Aorta (tissue), 5 donors: ENCODE results near the gene MAPK8IP3. TPM values are rescaled to one million over a fixed set of nuclear protein-coding genes. Genes with fewer than 3 reads are reported as not detected.

Experiments
- ATAC-seq: fragments of 200-7000 bp; cut with Tn5 transposase; one replicate; pipeline ENCODE4 v1.9.1; 2022; ENCODE audit warnings: moderate library complexity; ENCODE audit not compliant: low FRiP score
- DNase-seq, 2 donors: peaks; one replicate each; pipeline ENCODE4 v3.0.0-alpha.2; 2020
- H3K27ac ChIP-seq, 2 donors: one replicate each; pipeline ENCODE4 v1.5.1; 2013; ENCODE audit warnings: low read length in 2 of 2, mild to moderate bottlenecking in 2 of 2, moderate library complexity in 2 of 2, control low read depth in 1 of 2, inconsistent platforms in 1 of 2, low read depth in 1 of 2
- H3K27me3 ChIP-seq, 2 donors: one replicate each; pipeline ENCODE4 v1.6.1; 2013; ENCODE audit warnings: control low read depth in 1 of 2, low read length in 1 of 2, mild to moderate bottlenecking in 1 of 2, moderate library complexity in 1 of 2; ENCODE audit not compliant: insufficient read depth in 2 of 2, control insufficient read depth in 1 of 2
- H3K36me3 ChIP-seq, 2 donors: one replicate each; pipeline ENCODE4 v1.6.1; 2013; ENCODE audit warnings: control low read depth in 1 of 2, low read length in 1 of 2, mild to moderate bottlenecking in 1 of 2; ENCODE audit not compliant: insufficient read depth in 2 of 2, control insufficient read depth in 1 of 2
- H3K4me1 ChIP-seq, 2 donors: one replicate each; pipeline ENCODE4 v1.6.1; 2013; ENCODE audit warnings: low read length in 2 of 2, control low read depth in 1 of 2, mild to moderate bottlenecking in 1 of 2, moderate library complexity in 1 of 2; ENCODE audit not compliant: insufficient read depth in 2 of 2, control insufficient read depth in 1 of 2
- H3K4me3 ChIP-seq, 2 donors: one replicate each; pipeline ENCODE4 v1.5.1; 2013; ENCODE audit warnings: low read length in 2 of 2, control low read depth in 1 of 2, mild to moderate bottlenecking in 1 of 2
- H3K9me3 ChIP-seq: one replicate; pipeline ENCODE4 v1.6.1; 2013; ENCODE audit warnings: mild to moderate bottlenecking, low read length; ENCODE audit not compliant: control insufficient read depth
- WGBS, 2 donors: extraction: QIAGEN DNeasy Blood & Tissue Kit; methylation state at CpG; one replicate each; pipeline ENCODE4 v1.1.7; 2013; 5-methylcytosine and 5-hydroxymethylcytosine counted together
- intact Hi-C, 2 donors: fragments of 100-400 bp; cut with DNase I; formaldehyde crosslinking; loops; one replicate each; pipeline versions ENCODE4 v1.14.2 to v1.15.0; 2022
- long read RNA-seq, 2 donors: library from polyadenylated mRNA; unstranded; transcript quantifications; one replicate each; pipeline ENCODE4 v2.0.0, GENCODE V29; 2020 to 2021
- polyA plus RNA-seq, 2 donors: library from polyadenylated mRNA; stranded (reverse); fragments of 200-250 nt; gene quantifications; one replicate each; pipeline ENCODE4 v1.2.3, GENCODE V29; 2013
- total RNA-seq, 2 donors: library from RNA; stranded (reverse); fragmentation: NEBNext Ultra II Directional; extraction: Animal tissue kit (Norgen Biotek cat#: 25700); gene quantifications; one replicate each; pipeline ENCODE4 v1.2.1, GENCODE V29; 2021
- donor health status: healthy with polysubstance abuse.
- donor health status: Bipolar disorder and iron deficiency.
- donor health status: DM: no; HTN: no; CAD: no.
- donor health status: DM: no; HTN: no; CAD: no.
- donor health status: DM: yes; HTN: yes; CAD: no.

Gene MAPK8IP3, protein sequence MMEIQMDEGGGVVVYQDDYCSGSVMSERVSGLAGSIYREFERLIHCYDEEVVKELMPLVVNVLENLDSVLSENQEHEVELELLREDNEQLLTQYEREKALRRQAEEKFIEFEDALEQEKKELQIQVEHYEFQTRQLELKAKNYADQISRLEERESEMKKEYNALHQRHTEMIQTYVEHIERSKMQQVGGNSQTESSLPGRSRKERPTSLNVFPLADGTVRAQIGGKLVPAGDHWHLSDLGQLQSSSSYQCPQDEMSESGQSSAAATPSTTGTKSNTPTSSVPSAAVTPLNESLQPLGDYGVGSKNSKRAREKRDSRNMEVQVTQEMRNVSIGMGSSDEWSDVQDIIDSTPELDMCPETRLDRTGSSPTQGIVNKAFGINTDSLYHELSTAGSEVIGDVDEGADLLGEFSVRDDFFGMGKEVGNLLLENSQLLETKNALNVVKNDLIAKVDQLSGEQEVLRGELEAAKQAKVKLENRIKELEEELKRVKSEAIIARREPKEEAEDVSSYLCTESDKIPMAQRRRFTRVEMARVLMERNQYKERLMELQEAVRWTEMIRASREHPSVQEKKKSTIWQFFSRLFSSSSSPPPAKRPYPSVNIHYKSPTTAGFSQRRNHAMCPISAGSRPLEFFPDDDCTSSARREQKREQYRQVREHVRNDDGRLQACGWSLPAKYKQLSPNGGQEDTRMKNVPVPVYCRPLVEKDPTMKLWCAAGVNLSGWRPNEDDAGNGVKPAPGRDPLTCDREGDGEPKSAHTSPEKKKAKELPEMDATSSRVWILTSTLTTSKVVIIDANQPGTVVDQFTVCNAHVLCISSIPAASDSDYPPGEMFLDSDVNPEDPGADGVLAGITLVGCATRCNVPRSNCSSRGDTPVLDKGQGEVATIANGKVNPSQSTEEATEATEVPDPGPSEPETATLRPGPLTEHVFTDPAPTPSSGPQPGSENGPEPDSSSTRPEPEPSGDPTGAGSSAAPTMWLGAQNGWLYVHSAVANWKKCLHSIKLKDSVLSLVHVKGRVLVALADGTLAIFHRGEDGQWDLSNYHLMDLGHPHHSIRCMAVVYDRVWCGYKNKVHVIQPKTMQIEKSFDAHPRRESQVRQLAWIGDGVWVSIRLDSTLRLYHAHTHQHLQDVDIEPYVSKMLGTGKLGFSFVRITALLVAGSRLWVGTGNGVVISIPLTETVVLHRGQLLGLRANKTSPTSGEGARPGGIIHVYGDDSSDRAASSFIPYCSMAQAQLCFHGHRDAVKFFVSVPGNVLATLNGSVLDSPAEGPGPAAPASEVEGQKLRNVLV (N-terminal part only)
- 100 to 1,000 TPM in 1 of 2 donors, 10 to 100 TPM in 1; 69.0 to 122 TPM for total RNA-seq
- polyA plus RNA-seq: 10 to 100 TPM; 20.8 to 99.3 TPM
- long read RNA-seq, donor 1, partial matches to known transcripts: 30 of 44 reads
- long read RNA-seq, donor 1, other reads (novel, unspliced or antisense): 11 of 44 reads
- long read RNA-seq, donor 2, full-length matches to known transcripts: 3 of 36 reads
- long read RNA-seq, donor 2, partial matches to known transcripts: 21 of 36 reads
- long read RNA-seq, donor 2, other reads (novel, unspliced or antisense): 12 of 36 reads

DNA sequence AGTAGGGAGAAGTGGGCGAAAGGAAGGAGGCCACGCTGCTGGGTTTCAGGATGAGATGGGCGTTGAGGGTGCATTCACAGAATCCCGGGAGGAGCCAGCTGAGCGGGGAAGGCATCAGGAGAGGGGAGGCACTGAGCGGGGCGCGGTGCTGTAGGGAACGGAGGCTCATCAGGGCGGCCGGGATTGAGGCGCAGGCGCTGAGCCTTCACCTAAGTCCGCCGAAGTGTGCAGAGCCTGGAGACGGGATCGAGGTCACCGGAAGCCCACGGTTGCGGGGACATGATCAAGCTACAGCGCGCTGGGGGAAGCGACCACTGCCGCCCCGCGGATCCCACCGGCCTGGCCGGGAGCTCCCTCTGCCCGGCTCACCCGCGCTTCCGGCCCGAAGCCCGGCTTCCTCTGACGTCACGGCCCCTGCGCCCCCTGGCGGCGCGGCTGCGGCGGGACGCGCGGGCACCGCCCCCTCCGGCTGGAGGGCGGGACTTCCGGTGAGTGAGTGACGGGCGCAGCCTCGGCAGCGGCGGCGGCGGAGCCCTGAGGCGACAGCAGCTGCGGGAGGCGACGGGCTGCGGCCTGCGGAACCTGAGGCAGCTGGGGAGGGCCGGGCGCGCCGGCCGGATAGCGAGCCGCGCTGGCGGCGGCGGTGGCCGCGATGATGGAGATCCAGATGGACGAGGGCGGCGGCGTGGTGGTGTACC is at the start of gene MAPK8IP3:
TSS of gene MAPK8IP3 (plus strand) at position 508 of the 698 bp plus-strand sequence. CDS start at position 653, 145 bp downstream.
- no peaks in the 10 kb centered on the region for H3K36me3 ChIP-seq
- WGBS, 2 donors: 0% methylated on average over 71 to 79 of the region's 79 CpGs
- intact Hi-C loops: loop anchor here in 1 of 2 donors (5.0 to 10.0 kb wide), 3 partner anchors 66 to 214 kb away; partner anchors contain the start of genes CRAMP1, EME2, IFT140 and MRPS34
- peak; percentile 96 for ATAC-seq
- DNase-seq: peak; percentile 93 to 97
- no peaks in the 10 kb centered on the region for H3K9me3 ChIP-seq
- H3K4me1 ChIP-seq: no peaks in the 10 kb centered on the region
- H3K27me3 ChIP-seq: no peaks in the 10 kb centered on the region
- peak within 1 kb of the TSS in 1 of 2 donors; percentile 92 for H3K27ac ChIP-seq
- H3K4me3 ChIP-seq: peak within 1 kb of the TSS; percentile 65 to 71

DNA sequence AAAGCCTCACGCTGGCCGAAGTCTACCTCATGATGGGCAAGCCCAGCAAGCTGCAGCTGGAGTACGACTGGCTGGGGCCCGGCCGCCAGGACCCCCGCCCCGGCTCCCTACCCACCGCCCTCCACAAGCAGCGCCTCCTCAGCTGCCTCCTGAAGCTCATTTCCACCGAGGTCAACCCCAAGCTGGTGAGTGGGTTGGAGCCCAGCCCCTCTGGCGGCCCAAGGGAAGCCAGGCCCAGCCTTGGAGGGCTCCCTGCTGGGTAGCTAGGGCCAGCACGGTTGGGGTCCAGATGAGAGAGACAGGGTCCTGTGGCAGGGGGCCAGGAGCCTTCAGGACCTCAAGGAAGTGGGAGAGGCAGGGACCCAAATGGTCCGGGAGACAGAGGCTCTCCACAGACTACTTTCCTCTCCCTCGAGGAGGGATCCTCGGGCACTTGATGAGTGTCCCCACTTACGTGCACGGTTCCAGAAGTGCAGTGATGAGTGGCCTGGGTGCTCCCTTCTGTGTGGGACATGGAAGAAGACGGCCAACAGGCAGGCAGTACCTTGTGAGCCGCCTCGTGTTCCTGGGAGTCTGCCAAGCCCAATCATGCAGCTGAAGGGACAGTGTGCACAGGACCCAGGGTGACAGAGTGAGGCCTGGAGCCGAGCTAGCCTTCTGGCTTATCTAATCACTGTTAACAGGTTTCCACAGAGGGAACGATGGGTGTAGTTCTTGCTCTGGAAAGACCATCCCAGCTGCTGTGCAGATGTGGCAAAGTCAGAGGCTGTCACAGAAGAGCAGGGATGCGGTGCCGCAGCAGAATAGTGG is 49.0 kb upstream of the MAPK8IP3 start:
- peaks cover 0 to 13% of the 10 kb centered on the region in 2 donors for H3K36me3 ChIP-seq
- no peaks in the 10 kb centered on the region for H3K9me3 ChIP-seq
- no peaks in the 10 kb centered on the region for H3K4me1 ChIP-seq
- 85% methylated on average over 24 of the region's 24 CpGs for WGBS, 2 donors
- intact Hi-C loops: no loop called here
- H3K27ac ChIP-seq: no peak overlapping the region
- DNase-seq: no peak
- H3K4me3 ChIP-seq: no peak overlapping the region
- ATAC-seq: no peak
- no peaks in the 10 kb centered on the region for H3K27me3 ChIP-seq

DNA sequence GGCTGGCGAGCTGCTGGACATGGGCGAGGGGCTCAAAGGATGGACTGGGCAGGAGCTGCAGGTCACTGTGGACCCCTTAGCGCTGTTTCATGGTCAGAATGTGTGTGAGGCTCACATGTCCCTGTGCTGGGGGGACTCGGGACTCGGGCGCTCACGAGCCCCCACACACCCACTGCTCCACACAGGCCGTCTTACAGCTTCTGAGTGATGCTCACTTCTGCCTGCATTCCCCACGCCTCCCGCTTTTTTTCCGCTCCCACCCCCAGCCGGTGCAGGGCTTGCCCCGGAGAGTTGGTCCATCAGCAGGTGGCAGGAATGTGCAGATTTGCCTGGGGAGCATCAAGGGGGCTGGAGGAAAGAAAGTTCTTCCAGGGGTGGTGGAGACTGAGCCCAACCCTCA is 48.2 kb upstream of the MAPK8IP3 start:
- H3K9me3 ChIP-seq: no peaks in the 10 kb centered on the region
- DNase-seq (no peak), ATAC-seq (no peak)
- H3K27ac ChIP-seq: no peak overlapping the region
- no peaks in the 10 kb centered on the region for H3K4me1 ChIP-seq
- H3K36me3 ChIP-seq: peaks cover 2 to 13% of the 10 kb centered on the region in 2 donors
- intact Hi-C loops: no loop called here
- WGBS, 2 donors: 91 to 94% methylated on average over 13 of the region's 13 CpGs
- H3K4me3 ChIP-seq: no peak overlapping the region
- H3K27me3 ChIP-seq: no peaks in the 10 kb centered on the region

DNA sequence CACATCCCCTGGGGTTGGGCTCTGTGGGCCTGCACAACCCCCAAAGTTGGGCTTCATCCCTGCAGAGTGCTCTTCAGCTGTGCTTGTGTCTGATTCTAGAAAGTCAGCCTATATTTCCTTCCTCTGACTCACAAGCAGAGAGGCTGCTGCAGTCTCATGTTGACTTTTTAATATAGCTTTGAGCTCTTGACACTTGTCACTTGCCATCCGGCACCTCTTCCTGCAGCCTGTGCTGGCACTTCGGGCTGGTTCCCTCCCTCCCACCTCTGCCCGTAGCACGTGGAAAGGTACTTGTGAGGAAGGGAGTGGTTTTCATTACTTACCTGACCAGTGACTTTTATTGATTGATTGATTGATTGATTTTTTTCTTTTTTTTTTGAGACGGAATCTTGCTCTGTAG is 47.0 kb upstream of the MAPK8IP3 start:
- DNase-seq (no peak), ATAC-seq (no peak)
- Histone ChIP-seq H3K27me3 (no peaks in the 10 kb centered on the region), H3K27ac (no peak overlapping the region), H3K9me3 (no peaks in the 10 kb centered on the region), H3K36me3 (peaks cover 2 to 11% of the 10 kb centered on the region in 2 donors), H3K4me3 (no peak overlapping the region), H3K4me1 (no peaks in the 10 kb centered on the region)
- intact Hi-C loops: no loop called here
- WGBS, 2 donors: 89% methylated on average over 5 of the region's 5 CpGs

DNA sequence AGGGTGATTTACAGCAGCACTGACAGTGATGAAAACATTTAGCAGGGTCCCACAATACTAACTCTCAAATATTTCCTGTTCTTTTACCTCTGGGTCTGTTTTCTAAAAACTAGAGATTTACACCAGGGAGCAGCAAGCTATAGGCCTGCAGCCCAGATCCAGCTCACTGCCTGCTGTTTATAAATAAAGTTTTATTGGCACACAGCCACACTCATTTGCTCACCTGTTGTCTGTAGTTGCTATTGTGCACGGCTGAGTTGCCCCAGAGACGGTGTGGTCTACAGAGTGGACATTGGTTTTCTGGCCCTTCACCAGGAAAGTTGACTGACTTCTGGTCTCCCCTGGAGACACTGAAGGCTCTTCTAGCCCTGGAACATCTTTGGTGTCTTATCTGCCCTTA is 44.2 kb upstream of the MAPK8IP3 start:
- H3K27me3 ChIP-seq: no peaks in the 10 kb centered on the region
- 86 to 91% methylated on average over 2 of the region's 2 CpGs for WGBS, 2 donors
- H3K9me3 ChIP-seq: no peaks in the 10 kb centered on the region
- H3K27ac ChIP-seq: no peak overlapping the region
- H3K4me1 ChIP-seq: no peaks in the 10 kb centered on the region
- H3K4me3 ChIP-seq: no peak overlapping the region
- DNase-seq: no peak
- no peak for ATAC-seq
- peaks cover 2 to 6% of the 10 kb centered on the region in 2 donors for H3K36me3 ChIP-seq
- intact Hi-C loops: no loop called here

DNA sequence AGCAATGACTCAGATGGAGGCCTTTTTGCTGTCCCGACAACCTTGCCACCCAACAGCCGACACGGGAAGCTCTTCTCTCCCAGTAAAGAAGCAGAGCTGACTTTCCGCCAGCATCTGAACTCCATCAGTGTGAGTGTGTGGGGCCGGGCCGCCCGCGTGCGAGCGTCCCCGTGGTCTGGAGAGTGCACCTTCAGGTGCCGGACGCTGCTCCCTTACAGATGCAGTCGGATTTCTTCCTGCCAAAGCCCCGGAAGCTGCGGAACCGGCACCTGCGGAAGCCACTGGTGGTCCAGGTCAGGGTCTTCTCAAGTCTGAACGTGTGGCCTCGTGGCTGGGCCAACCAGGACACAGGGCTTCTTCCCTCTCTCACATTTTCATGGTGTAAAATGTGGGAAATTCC is 43.5 kb upstream of the MAPK8IP3 start:
- intact Hi-C loops: no loop called here
- H3K4me3 ChIP-seq: no peak overlapping the region
- H3K4me1 ChIP-seq: no peaks in the 10 kb centered on the region
- H3K9me3 ChIP-seq: no peaks in the 10 kb centered on the region
- WGBS, 2 donors: 93 to 95% methylated on average over 20 of the region's 20 CpGs
- ATAC-seq: no peak
- no peak for DNase-seq
- no peak overlapping the region for H3K27ac ChIP-seq
- peaks cover 4 to 5% of the 10 kb centered on the region in 2 donors for H3K36me3 ChIP-seq
- no peaks in the 10 kb centered on the region for H3K27me3 ChIP-seq

DNA sequence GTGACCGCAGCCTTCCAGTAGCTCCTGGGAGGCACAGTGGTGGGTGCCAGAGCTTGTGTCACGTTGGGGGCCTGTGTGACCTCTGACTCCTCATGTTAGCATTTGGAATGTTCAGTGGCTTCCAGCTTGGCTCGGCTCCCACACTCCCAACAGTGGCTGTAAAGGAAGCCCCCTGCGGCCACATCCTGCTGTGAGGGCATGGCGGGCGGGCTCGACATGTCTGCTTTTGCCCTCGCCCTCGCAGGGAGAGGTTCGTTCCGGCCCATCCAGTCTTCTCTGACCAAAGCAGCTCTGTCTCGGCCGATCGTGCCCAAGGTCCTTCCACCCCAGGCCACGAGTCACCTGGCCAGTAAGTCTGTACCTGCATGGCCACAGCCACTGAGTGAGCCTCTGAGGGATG is 40.2 kb upstream of the MAPK8IP3 start:
- Histone ChIP-seq H3K4me3 (no peak overlapping the region), H3K9me3 (no peaks in the 10 kb centered on the region), H3K27me3 (no peaks in the 10 kb centered on the region), H3K27ac (no peak overlapping the region), H3K36me3 (peaks cover 4 to 13% of the 10 kb centered on the region in 2 donors), H3K4me1 (no peaks in the 10 kb centered on the region)
- intact Hi-C loops: no loop called here
- WGBS, 2 donors: 86 to 87% methylated on average over 15 of the region's 15 CpGs
- no peak for DNase-seq
- ATAC-seq: no peak
